DOHH2 (cell line): Measurements from ENCODE around the gene SSPN.

ENCODE experiments used
- H3F3A ChIP-seq: fragments of 200-600 bp; sonication (generic), shearing (Covaris generic); 2 replicates; pipeline ENCODE4 v1.6.0; 2016; ENCODE audit warnings: antibody characterized with exemption, mild to moderate bottlenecking; ENCODE audit not compliant: control insufficient read depth, insufficient read depth
- H3K27ac ChIP-seq: fragments of 200-600 bp; sonication (generic); 2 replicates; pipeline ENCODE4 v1.5.1; 2014; ENCODE audit warnings: low read depth, mild to moderate bottlenecking, low read length, moderate library complexity
- H3K27me3 ChIP-seq: fragments of 200-600 bp; sonication (generic); 2 replicates; pipeline ENCODE4 v1.6.1; 2014; ENCODE audit warnings: mild to moderate bottlenecking, low read length, mixed read lengths; ENCODE audit not compliant: control insufficient read depth
- H3K36me3 ChIP-seq: fragments of 200-600 bp; sonication (generic); 2 replicates; pipeline ENCODE4 v1.6.1; 2014; ENCODE audit warnings: mild to moderate bottlenecking, low read length, moderate library complexity, mixed read lengths; ENCODE audit not compliant: control insufficient read depth
- H3K4me1 ChIP-seq: fragments of 200-600 bp; sonication (generic); 2 replicates; pipeline ENCODE4 v1.6.1; 2014; ENCODE audit warnings: mild to moderate bottlenecking, low read length, mixed read lengths; ENCODE audit not compliant: control insufficient read depth
- H3K4me2 ChIP-seq: fragments of 200-600 bp; sonication (generic); 2 replicates; pipeline ENCODE4 v1.6.0; 2014; ENCODE audit warnings: mild to moderate bottlenecking, low read length, moderate library complexity
- H3K4me3 ChIP-seq: fragments of 200-600 bp; sonication (generic); 2 replicates; pipeline ENCODE4 v1.5.1; 2014; ENCODE audit warnings: mild to moderate bottlenecking, low read length, mixed read lengths
- H3K79me2 ChIP-seq: fragments of 200-600 bp; sonication (generic); 2 replicates; pipeline ENCODE4 v1.6.1; 2014; ENCODE audit warnings: mild to moderate bottlenecking, low read length, mixed read lengths; ENCODE audit not compliant: control insufficient read depth
- H3K9me2 ChIP-seq: fragments of 200-600 bp; sonication (generic); replicated peaks from 2 replicates; pipeline ENCODE4 v1.6.1; 2014; ENCODE audit warnings: mild to moderate bottlenecking, low read length, mixed read lengths; ENCODE audit not compliant: control insufficient read depth
- H3K9me3 ChIP-seq: fragments of 200-600 bp; sonication (generic); 2 replicates; pipeline ENCODE4 v1.6.1; 2014; ENCODE audit warnings: antibody characterized with exemption, low read length, mixed read lengths; ENCODE audit not compliant: control insufficient read depth, insufficient read depth
- H4K20me1 ChIP-seq: fragments of 200-600 bp; sonication (generic); 2 replicates; pipeline ENCODE4 v1.6.0; 2014; ENCODE audit warnings: low read depth, mild to moderate bottlenecking, antibody characterized with exemption, low read length, moderate library complexity; ENCODE audit not compliant: control insufficient read depth, insufficient read depth
- CTCF ChIP-seq: fragments of 200-600 bp; sonication (generic); IDR thresholded peaks from one replicate; pipeline ENCODE4 v1.5.1; 2014; ENCODE audit warnings: antibody characterized with exemption, mild to moderate bottlenecking, low read depth, low read length; ENCODE audit not compliant: poor library complexity, severe bottlenecking
- EZH2phosphoT487 ChIP-seq: fragments of 200-600 bp; sonication (generic); IDR thresholded peaks from 2 replicates; pipeline ENCODE4 v1.6.1; 2017; ENCODE audit warnings: borderline replicate concordance, mild to moderate bottlenecking, antibody characterized with exemption, low read length, moderate library complexity, mixed read lengths

Gene SSPN

DNA sequence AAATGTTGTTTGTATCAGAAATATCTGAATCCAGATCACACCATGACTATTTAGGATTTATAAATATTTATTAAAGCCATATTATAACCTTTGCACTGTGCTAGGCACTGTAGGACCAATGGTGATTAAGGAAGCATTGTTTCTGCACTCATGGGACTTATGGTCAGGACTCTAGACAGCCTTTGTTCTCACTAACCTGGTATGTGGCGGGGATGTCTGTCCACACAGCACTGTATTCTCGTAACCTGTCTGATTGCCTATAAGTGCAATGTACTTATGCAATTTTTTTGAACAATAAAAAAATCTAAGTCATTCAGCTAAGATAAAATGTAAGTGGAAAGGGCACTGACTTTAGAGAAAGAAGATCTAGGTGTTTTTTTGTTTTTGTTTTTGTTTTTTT lies 6.7 kb upstream of the SSPN start:
- Histone ChIP-seq H3K9me2 (no peaks in the 10 kb centered on the region), H3K4me3 (no peak overlapping the region), H3K27ac (no peak overlapping the region), H3K9me3 (no peaks in the 10 kb centered on the region), H3K4me1 (no peaks in the 10 kb centered on the region), H3K27me3 (peaks cover 6% of the 10 kb centered on the region; the same call in 1 of the 2 replicates), H3F3A (no peaks in the 10 kb centered on the region), H4K20me1 (no peaks in the 10 kb centered on the region), H3K79me2 (no peaks in the 10 kb centered on the region), H3K4me2 (no peak overlapping the region), H3K36me3 (no peaks in the 10 kb centered on the region)
- TF ChIP-seq EZH2phosphoT487 = no peak
- TF ChIP-seq CTCF = no peak

GRCh38 chr12:26192142-26192541 lies 3.2 kb upstream of the SSPN start:
- Histone ChIP-seq H3K27me3 (peaks cover 21% of the 10 kb centered on the region), H3K9me3 (no peaks in the 10 kb centered on the region), H3K4me3 (no peak overlapping the region), H3F3A (no peaks in the 10 kb centered on the region), H3K36me3 (no peaks in the 10 kb centered on the region), H4K20me1 (no peaks in the 10 kb centered on the region), H3K27ac (no peak overlapping the region), H3K4me1 (no peaks in the 10 kb centered on the region), H3K4me2 (no peak overlapping the region), H3K79me2 (no peaks in the 10 kb centered on the region), H3K9me2 (no peaks in the 10 kb centered on the region)
- TF ChIP-seq EZH2phosphoT487 (no peak), CTCF (no peak)

- no peak overlapping the region for H3K27ac ChIP-seq
- no peaks in the 10 kb centered on the region for H3K9me3 ChIP-seq
- no peaks in the 10 kb centered on the region for H3K79me2 ChIP-seq
- H3K4me1 ChIP-seq = no peaks in the 10 kb centered on the region
- H3F3A ChIP-seq = no peaks in the 10 kb centered on the region
- H3K4me3 ChIP-seq = no peak overlapping the region
- H3K4me2 ChIP-seq = no peak overlapping the region
- H4K20me1 ChIP-seq = no peaks in the 10 kb centered on the region
- H3K27me3 ChIP-seq = peaks cover 33% of the 10 kb centered on the region
- H3K9me2 ChIP-seq = no peaks in the 10 kb centered on the region
- H3K36me3 ChIP-seq = no peaks in the 10 kb centered on the region
- no peak for TF ChIP-seq CTCF
- no peak for TF ChIP-seq EZH2phosphoT487
Observed at GRCh38 chr12:26193539-26193938, 1.8 kb upstream of the SSPN start.
